ENCODE data around the gene UCK1.
"Not testable (repeated sequence)": the region's sequence is repeated elsewhere in the genome, so short reads cannot be mapped to it uniquely, and the experiment has no call there.

The UCK1 gene

DNA sequence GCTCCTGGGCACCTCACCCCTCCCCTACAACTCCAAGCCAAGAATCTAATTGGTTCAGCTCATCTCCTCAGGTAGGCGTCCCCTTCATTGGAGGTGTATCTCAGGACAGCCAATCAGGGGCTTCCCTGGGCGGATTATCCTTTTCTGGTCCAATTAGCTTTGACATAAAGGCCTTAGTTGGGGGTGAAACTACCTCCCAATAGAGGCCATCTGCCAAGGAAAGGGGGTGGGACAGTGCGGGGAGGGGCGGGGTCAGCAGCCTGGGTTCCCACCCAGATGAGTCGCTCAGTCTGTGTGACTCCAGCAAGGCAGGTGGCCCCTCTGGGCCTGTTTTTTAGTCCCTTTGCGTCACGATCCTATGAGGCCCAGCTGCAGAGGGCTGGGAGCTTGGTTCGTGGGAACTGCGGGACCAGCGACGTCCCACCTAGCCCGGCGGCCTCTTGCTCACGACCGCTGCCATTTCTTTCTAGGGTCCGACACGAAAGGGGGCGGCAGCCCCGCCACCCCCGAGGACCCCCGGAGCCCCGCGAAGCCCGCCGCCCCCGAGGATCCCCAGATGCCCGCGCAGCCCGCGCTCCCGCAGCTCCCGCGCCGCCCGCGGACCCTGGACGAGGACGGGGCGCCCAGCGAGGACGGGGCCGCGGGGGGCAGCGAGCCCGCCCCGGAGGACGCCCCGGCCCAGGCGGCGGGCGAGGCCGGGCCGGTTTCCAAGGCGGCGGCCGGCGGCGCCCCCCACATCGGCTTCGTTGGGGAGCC, 23.2 kb upstream of the UCK1 start:
- no peak for DNase-seq

GRCh38 chr9:131552030-131552429, 21.0 kb upstream of the UCK1 start:
- DNase-seq = no peak

DNA sequence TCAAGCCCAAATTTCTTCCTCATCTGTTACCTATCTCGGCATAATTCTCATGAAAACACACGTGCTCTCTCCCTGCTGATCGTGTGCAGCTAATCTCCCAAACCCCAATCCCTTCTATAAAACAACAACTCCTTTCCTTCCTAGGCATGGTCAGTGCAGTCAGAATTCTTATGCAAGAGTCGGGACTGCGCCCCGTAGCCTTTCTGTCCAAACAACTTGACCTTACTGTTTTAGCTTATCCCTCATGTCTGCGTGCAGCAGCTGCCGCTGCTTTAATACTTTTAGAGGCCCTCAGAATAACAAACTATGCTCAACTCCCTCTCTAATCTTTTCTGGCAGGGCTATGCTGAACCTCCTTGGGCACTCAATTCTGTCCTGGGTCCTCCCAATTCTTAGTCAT, 19.4 kb upstream of the UCK1 start:
- DNase-seq = not testable (repeated sequence)

DNA sequence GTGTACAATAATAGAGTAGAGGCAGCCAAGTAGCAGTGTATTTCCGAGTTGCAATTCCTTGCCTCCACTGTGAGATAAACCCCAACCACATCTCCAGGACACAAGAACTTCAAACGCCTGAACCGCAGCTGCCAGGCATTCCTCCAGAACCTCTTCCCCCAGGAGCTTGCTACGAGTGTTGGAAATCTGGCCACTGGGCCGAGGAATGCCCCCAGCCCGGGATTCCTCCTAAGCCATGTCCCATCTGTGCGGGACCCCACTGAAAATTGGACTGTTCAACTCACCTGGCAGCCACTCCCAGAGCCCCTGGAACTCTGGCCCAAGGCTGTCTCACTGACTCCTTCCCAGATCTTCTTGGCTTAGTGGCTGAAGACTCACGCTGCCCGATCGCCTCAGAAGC, 18.1 kb upstream of the UCK1 start:
- DNase-seq = not testable (repeated sequence)

GRCh38 chr9:131546336-131547084, 15.4 kb upstream of the UCK1 start:
- no peak for DNase-seq

DNA sequence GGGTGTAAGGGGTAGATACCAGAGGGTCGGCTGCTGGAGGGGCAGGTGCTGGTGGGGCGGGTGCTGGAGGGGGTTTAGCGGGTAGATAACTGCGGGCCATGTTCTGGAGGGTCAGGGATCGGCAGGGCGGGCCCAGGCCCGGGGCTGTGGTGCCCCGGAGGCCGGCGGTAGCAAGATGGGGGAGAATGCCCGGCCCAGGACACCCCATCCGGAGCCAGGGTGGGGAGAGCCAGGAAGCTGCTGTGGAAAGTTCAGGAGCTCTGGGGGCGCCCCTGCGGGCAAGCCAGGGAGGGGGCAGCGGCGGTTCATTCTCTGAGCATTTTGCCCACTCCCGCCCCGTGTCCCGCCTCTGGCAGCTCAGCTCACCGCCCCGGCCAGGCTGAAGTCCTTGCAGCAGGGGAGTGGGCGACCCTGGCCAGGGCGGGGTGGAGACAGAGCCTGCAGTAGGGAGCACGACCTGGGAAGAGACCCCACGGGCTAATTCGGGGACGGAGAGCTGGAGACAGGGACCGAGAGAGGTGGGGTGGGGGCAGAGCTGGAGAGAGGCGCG, 14.8 kb upstream of the UCK1 start:
- DNase-seq = no peak

GRCh38 chr9:131545003-131545785, 14.1 kb upstream of the UCK1 start, which contains the start of gene PRRT1B:
TSS of gene PRRT1B (plus strand) at chr9:131545523. CDS start at chr9:131545616, 93 bp downstream.
- DNase-seq = no peak

DNA sequence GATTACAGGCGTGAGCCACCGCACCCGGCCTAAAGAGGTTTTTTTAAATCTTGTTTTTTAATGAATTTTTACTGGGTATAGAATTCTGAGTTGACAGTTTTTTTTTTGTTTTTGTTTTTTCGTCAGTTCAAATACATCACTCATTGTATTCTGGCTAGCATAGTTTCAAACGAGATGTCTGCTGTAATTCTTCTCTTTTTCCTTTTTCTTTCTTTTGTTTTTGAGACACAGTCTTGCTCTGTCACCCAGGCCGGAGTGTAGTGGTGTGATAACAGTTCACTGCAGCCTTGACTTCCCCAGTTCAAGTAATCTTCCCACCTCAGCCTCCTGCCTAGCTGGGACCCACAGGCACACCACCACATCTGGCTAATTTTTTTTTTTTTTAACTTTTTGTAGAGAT, 12.1 kb upstream of the UCK1 start:
- no peak for DNase-seq

GRCh38 chr9:131539223-131539923, 8.3 kb upstream of the UCK1 start:
- DNase-seq = no peak

DNA sequence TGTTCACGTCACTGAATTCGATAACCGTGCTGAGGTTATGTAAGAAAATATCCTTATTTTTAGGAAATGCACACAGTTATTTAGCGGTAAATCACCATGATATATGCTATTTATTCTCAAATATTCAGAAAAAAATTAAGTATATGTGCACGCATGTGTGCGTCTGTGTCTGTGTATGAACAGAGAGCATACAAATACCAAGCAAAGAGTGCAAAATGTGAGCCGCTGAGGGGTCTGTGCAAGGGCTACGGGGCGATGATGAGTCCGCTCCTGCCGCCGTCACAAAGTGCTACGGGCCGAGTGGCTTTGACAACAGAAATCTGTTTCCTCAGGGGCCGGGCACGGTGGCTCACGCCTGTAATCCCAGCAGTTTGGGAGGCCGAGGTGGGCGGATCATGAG, 6.9 kb upstream of the UCK1 start:
- DNase-seq = no peak

GRCh38 chr9:131534721-131535237, 3.7 kb upstream of the UCK1 start:
- DNase-seq = no peak

- no peak for DNase-seq
These were observed 530 bp downstream of the UCK1 start for GRCh38 chr9:131530546-131530919.

DNA sequence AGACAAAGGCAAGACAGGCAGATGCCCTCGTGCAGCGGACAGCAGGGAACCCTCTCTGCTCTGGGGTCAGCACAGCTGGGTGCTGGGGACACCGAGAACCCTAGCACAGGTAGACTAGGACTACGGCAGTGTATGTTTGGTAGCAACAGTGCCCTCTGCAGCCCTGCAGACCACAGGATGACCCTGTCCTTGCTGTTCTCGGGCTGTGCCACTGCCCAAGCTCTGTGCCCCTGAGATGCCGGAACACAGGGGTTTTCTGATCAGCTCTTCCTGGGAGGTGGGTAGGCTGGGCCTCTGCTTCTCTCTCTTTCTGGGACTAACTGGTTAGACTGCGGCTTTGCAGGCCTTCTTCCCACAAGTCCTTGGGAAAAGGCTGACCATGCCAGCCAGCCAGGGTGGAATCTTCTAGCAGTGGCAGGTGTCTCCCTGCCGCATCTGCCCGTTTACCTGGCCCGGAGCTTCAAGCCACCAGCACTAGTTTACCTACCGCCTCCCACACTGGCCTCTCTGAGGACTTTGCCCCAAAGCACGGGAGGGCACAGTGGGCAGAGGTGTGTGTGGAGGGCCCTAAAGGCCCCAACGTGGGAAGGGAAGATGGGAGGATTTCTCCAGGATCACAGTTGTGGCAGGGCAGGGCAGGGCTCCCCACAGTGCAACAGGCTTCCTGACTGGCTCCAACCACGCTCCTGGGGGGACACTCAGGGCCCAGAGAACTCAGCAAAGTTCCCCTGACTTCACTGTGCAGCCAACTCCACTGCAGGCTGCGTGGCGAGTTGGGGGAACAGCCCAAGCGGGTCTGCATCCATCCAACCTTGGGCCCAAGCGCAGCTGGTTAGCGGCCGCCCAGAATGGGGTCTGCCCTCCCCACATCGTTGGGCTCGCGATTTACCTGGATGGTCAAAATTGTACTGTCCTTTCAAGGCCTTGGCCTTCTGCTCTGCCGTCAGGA, 1.2 kb downstream of the UCK1 start:
- DNase-seq = no peak

GRCh38 chr9:131528886-131529505, 2.1 kb downstream of the UCK1 start:
- DNase-seq = no peak

GRCh38 chr9:131528186-131528585, 2.9 kb downstream of the UCK1 start:
- no peak for DNase-seq

- no peak for DNase-seq
These were observed 5.2 kb downstream of the UCK1 start for GRCh38 chr9:131525643-131526565.

- no peak for DNase-seq
These were observed 6.3 kb downstream of the UCK1 start for GRCh38 chr9:131524665-131525315.

- no peak for DNase-seq
These were observed 7.3 kb downstream of the UCK1 start for GRCh38 chr9:131523451-131524435.

Data from activated CD8-positive, alpha-beta memory T cell treated with anti-CD3 and anti-CD28 coated beads, Interleukin-2, amount 50 U/mL, for 4 hours (primary cell).